Measurements from ENCODE around the gene ZIC2. TPM values are rescaled to one million over a fixed set of nuclear protein-coding genes. Genes with fewer than 3 reads are reported as not detected.
"Not testable (repeated sequence)": the region's sequence is repeated elsewhere in the genome, so short reads cannot be mapped to it uniquely, and the experiment has no call there.

Gene ZIC2
- total RNA-seq, 1 donor from 2014 or later, result 55.3 TPM

GRCh38 chr13:99944102-99944501 lies 37.5 kb upstream of the ZIC2 start:
- Mint-ChIP-seq H3K4me3 (no peak overlapping the region), H3K27ac (ENCODE audit: unreplicated experiment) (no peak overlapping the region), H3K9me3 (no peaks in the 10 kb centered on the region), H3K36me3 (ENCODE audit: low read depth) (no peaks in the 10 kb centered on the region), H3K27me3 (ENCODE audit: low read depth) (peaks cover 80% of the 10 kb centered on the region), H3K4me1 (peaks cover 9% of the 10 kb centered on the region)
- no peak for TF ChIP-seq CTCF (conservative IDR thresholded peaks at IDR 0.05)
- DNase-seq (ENCODE audit: low read depth, low spot score), result no peak

GRCh38 chr13:99944606-99945005 lies 37.0 kb upstream of the ZIC2 start:
- Mint-ChIP-seq H3K9me3 (no peaks in the 10 kb centered on the region), H3K4me1 (peaks cover 14% of the 10 kb centered on the region), H3K4me3 (no peak overlapping the region), H3K36me3 (ENCODE audit: low read depth) (no peaks in the 10 kb centered on the region), H3K27ac (ENCODE audit: unreplicated experiment) (no peak overlapping the region), H3K27me3 (ENCODE audit: low read depth) (peaks cover 80% of the 10 kb centered on the region)
- no peak for TF ChIP-seq CTCF (conservative IDR thresholded peaks at IDR 0.05)
- DNase-seq (ENCODE audit: low read depth, low spot score), result no peak

- H3K4me1 Mint-ChIP-seq, result peaks cover 19% of the 10 kb centered on the region
Observed at GRCh38 chr13:99945515-99945914, 36.1 kb upstream of the ZIC2 start.

GRCh38 chr13:99947666-99948065 lies 33.9 kb upstream of the ZIC2 start:
- no peak for TF ChIP-seq CTCF (conservative IDR thresholded peaks at IDR 0.05)
- DNase-seq (ENCODE audit: low read depth, low spot score), result no peak
- Mint-ChIP-seq H3K27ac (ENCODE audit: unreplicated experiment) (no peak overlapping the region), H3K4me1 (peaks cover 19% of the 10 kb centered on the region), H3K27me3 (ENCODE audit: low read depth) (peaks cover 86% of the 10 kb centered on the region), H3K36me3 (ENCODE audit: low read depth) (no peaks in the 10 kb centered on the region), H3K4me3 (no peak overlapping the region), H3K9me3 (no peaks in the 10 kb centered on the region)

More at GRCh38 chr13:99945515-99945914, 36.1 kb upstream of the ZIC2 start:
- not testable (repeated sequence) for DNase-seq (ENCODE audit: low read depth, low spot score); H3K36me3 Mint-ChIP-seq (ENCODE audit: low read depth); H3K9me3 Mint-ChIP-seq; H3K4me3 Mint-ChIP-seq; H3K27ac Mint-ChIP-seq (ENCODE audit: unreplicated experiment)
- peaks cover 85% of the 10 kb centered on the region for H3K27me3 Mint-ChIP-seq (ENCODE audit: low read depth)

- peaks cover 19% of the 10 kb centered on the region for H3K4me1 Mint-ChIP-seq
- DNase-seq (ENCODE audit: low read depth, low spot score), result no peak
- no peaks in the 10 kb centered on the region for H3K9me3 Mint-ChIP-seq
- H3K4me3 Mint-ChIP-seq, result no peak overlapping the region
- TF ChIP-seq CTCF (conservative IDR thresholded peaks at IDR 0.05), result no peak
- H3K27ac Mint-ChIP-seq (ENCODE audit: unreplicated experiment), result no peak overlapping the region
- H3K36me3 Mint-ChIP-seq (ENCODE audit: low read depth), result no peaks in the 10 kb centered on the region
- H3K27me3 Mint-ChIP-seq (ENCODE audit: low read depth), result peaks cover 91% of the 10 kb centered on the region
Observed at GRCh38 chr13:99948411-99948810, 33.2 kb upstream of the ZIC2 start.

GRCh38 chr13:99948907-99949678 lies 32.5 kb upstream of the ZIC2 start:
- peak overlapping the region; percentile 28 for H3K4me3 Mint-ChIP-seq
- H3K9me3 Mint-ChIP-seq, result no peaks in the 10 kb centered on the region
- no peak overlapping the region for H3K27ac Mint-ChIP-seq (ENCODE audit: unreplicated experiment)
- H3K27me3 Mint-ChIP-seq (ENCODE audit: low read depth), result peaks cover 93% of the 10 kb centered on the region
- peaks cover 22% of the 10 kb centered on the region for H3K4me1 Mint-ChIP-seq
- H3K36me3 Mint-ChIP-seq (ENCODE audit: low read depth), result no peaks in the 10 kb centered on the region
- TF ChIP-seq CTCF (conservative IDR thresholded peaks at IDR 0.05), result no peak
- DNase-seq (ENCODE audit: low read depth, low spot score), result no peak

Measured in neural crest cell (in vitro differentiated cells).